HL-60 (cell line): ENCODE measurements around the gene TESK2.

Experiments
- DNase-seq, 2 experiments: peaks; one replicate each; pipeline ENCODE4 v3.0.0-alpha.2; 2010 to 2020; ENCODE audit warnings: low read depth in 1 of 2, low spot score in 1 of 2
- H3K27ac ChIP-seq: fragments of 250-450 bp; sonication (Bioruptor Pico); replicated peaks from 2 replicates; pipeline ENCODE4 v1.5.1; 2020; ENCODE audit warnings: mild to moderate bottlenecking, moderate library complexity
- H3K27me3 ChIP-seq: fragments of 250-450 bp; sonication (Bioruptor Pico); 2 replicates; pipeline ENCODE4 v1.5.1; 2021; ENCODE audit warnings: mild to moderate bottlenecking, moderate library complexity; ENCODE audit not compliant: insufficient read depth, poor library complexity, severe bottlenecking
- H3K4me3 ChIP-seq: replicated peaks from 2 replicates; pipeline ENCODE4 v1.5.1; 2011; ENCODE audit warnings: mild to moderate bottlenecking, control low read depth, low read length; ENCODE audit not compliant: insufficient read depth
- GABPA ChIP-seq: IDR thresholded peaks from 2 replicates; pipeline ENCODE4 v1.6.1; 2012; ENCODE audit warnings: low read depth
- POLR2AphosphoS5 ChIP-seq: IDR thresholded peaks from 2 replicates; pipeline ENCODE4 v1.6.1; 2012; ENCODE audit warnings: low read depth
- SPI1 ChIP-seq: IDR thresholded peaks from 2 replicates; pipeline ENCODE4 v1.6.1; 2012; ENCODE audit warnings: low read depth, mild to moderate bottlenecking, borderline replicate concordance
- TF ChIP-seq, protein P1 (sequence below): IDR thresholded peaks from one replicate; pipeline ENCODE4 v1.5.1; 2011; ENCODE audit warnings: low read length, control low read depth, inconsistent platforms; ENCODE audit not compliant: insufficient read depth
- TF ChIP-seq, protein P2 (sequence below): IDR thresholded peaks from 2 replicates; pipeline ENCODE4 v1.6.1; 2012; ENCODE audit warnings: low read depth; ENCODE audit not compliant: insufficient replicate concordance

The TESK2 gene

GRCh38 chr1:45423906-45424678 lies 66.9 kb downstream of the TESK2 start:
- Histone ChIP-seq H3K27me3 (no peaks in the 10 kb centered on the region), H3K27ac (no peak overlapping the region), H3K4me3 (no peak overlapping the region)
- TF ChIP-seq, protein P1, sequence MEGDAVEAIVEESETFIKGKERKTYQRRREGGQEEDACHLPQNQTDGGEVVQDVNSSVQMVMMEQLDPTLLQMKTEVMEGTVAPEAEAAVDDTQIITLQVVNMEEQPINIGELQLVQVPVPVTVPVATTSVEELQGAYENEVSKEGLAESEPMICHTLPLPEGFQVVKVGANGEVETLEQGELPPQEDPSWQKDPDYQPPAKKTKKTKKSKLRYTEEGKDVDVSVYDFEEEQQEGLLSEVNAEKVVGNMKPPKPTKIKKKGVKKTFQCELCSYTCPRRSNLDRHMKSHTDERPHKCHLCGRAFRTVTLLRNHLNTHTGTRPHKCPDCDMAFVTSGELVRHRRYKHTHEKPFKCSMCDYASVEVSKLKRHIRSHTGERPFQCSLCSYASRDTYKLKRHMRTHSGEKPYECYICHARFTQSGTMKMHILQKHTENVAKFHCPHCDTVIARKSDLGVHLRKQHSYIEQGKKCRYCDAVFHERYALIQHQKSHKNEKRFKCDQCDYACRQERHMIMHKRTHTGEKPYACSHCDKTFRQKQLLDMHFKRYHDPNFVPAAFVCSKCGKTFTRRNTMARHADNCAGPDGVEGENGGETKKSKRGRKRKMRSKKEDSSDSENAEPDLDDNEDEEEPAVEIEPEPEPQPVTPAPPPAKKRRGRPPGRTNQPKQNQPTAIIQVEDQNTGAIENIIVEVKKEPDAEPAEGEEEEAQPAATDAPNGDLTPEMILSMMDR: no peak
- TF ChIP-seq SPI1 (no peak), POLR2AphosphoS5 (no peak), GABPA (no peak)
- TF ChIP-seq, protein P2, sequence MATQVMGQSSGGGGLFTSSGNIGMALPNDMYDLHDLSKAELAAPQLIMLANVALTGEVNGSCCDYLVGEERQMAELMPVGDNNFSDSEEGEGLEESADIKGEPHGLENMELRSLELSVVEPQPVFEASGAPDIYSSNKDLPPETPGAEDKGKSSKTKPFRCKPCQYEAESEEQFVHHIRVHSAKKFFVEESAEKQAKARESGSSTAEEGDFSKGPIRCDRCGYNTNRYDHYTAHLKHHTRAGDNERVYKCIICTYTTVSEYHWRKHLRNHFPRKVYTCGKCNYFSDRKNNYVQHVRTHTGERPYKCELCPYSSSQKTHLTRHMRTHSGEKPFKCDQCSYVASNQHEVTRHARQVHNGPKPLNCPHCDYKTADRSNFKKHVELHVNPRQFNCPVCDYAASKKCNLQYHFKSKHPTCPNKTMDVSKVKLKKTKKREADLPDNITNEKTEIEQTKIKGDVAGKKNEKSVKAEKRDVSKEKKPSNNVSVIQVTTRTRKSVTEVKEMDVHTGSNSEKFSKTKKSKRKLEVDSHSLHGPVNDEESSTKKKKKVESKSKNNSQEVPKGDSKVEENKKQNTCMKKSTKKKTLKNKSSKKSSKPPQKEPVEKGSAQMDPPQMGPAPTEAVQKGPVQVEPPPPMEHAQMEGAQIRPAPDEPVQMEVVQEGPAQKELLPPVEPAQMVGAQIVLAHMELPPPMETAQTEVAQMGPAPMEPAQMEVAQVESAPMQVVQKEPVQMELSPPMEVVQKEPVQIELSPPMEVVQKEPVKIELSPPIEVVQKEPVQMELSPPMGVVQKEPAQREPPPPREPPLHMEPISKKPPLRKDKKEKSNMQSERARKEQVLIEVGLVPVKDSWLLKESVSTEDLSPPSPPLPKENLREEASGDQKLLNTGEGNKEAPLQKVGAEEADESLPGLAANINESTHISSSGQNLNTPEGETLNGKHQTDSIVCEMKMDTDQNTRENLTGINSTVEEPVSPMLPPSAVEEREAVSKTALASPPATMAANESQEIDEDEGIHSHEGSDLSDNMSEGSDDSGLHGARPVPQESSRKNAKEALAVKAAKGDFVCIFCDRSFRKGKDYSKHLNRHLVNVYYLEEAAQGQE: no peak
- DNase-seq: no peak

DNA sequence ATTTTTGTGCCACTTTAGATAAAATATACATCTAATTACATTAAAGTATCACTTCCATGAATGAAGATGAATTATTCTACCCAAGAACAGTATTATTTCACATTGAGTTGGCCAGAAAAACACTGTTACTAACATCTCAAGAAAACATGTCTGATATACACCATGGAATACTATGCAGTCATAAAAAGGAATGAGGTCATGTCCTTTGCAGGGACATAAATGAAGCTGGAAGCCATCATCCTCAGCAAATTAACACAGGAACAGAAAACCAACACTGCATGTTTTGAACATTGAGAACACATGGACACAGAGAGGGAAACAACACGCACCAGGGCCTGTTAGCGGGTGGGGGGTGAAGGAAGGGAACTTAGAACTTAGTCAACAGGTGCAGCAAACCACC lies 69.0 kb downstream of the TESK2 start:
- Histone ChIP-seq H3K27me3 (no peaks in the 10 kb centered on the region), H3K4me3 (no peak overlapping the region), H3K27ac (no peak overlapping the region)
- no peak for DNase-seq
- TF ChIP-seq, protein P2: no peak
- TF ChIP-seq GABPA: no peak
- no peak for TF ChIP-seq POLR2AphosphoS5
- TF ChIP-seq, protein P1: no peak
- no peak for TF ChIP-seq SPI1

DNA sequence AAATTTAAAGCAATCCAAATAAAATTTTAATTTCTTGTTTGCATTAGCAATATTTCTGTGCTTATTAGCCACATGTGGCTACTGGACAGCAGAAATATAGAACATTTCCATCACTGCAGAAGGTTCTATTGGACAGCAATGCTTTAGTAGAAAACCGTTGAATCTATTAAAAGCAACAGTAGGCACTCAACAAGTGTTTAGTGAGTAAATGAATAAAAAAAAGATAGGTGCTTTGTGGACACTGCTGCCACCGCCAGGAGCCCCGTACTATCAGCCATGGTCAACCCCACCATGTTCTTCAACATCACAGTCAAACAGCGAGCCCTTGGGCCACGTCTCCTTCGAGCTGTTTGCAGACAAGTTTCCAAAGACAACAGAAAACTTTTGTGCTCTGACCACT lies 76.2 kb downstream of the TESK2 start:
- no peak for TF ChIP-seq SPI1
- no peak for TF ChIP-seq GABPA
- TF ChIP-seq, protein P1: no peak
- TF ChIP-seq POLR2AphosphoS5: no peak
- TF ChIP-seq, protein P2: no peak
- H3K27me3 ChIP-seq: no peaks in the 10 kb centered on the region
- no peak for DNase-seq
- H3K4me3 ChIP-seq: no peak overlapping the region
- no peak overlapping the region for H3K27ac ChIP-seq
